OCI-M1 (cell line): ENCODE results near the gene AXL.

ENCODE experiments used
- DNase-seq: peaks from one replicate; lab custom pipeline; 2025; lab: John Stamatoyannopoulos, UW

The AXL gene

DNA sequence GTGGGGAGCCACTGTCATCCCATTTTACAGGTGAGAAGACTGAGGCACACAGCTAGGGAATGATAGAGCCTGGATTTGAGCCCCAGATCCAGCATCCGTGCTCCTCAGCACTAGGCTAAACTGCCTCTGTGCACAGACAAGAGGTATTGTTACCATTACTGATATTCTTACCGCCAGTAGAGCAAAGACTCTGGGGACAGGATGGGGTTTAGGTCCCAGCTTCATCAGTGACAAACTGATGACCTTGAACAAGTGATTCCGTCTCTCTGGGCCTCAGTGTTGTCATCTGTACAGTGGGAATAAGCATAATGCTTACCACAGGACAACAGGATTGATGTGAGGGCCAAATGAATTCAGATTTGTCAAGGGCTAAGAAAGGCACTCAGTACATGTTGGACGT is 16.5 kb downstream of the AXL start:
- DNase-seq: no peak

- no peak for DNase-seq
Observed at GRCh38 chr19:41238244-41238643, 19.2 kb downstream of the AXL start.

GRCh38 chr19:41239363-41239762 is 20.3 kb downstream of the AXL start:
- DNase-seq: no peak

DNA sequence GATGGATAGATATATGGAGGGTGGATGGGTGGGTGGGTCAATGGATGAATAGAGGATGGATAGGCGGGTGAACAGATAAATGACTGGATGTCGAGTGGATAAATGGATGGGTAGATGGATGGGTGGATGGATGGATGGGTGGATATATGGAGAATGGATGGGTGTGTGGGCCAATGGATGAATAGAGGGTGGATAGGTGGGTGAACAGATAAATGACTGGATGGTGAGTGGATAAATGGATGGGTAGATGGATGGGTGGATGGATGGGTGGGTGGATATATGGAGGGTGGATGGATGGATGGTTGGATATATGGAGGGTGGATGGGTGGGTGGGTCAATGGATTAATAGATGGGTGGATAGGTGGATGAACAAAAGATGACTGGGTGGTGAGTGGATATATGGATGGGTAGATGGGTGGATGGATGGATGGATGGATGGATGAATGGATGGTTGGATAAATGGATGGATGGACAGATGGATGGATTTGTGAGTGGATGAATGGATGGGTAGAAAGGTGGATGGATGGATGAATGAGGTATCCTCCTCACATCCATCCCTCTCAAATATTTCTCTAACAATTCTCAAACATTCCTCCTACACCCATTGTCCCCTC is 21.0 kb downstream of the AXL start:
- no peak for DNase-seq

DNA sequence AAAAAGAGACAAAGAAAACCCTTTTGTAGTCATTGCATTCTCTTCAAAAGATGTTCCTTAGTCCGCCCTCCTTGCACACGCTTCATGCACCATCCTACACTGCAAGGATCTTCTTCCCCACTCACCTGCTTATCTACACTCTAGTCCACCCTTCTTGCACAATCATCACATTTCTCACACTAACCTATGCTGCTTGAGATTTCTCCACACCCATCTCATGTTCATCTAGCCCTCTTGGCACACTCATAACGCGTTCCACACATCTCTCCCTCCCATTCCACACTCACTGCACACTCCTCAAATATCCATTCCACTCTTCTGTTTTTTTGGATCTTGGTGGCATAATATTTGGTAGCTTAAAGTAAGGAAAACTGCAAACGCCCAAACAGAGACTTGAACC is 22.8 kb downstream of the AXL start:
- DNase-seq: no peak

DNA sequence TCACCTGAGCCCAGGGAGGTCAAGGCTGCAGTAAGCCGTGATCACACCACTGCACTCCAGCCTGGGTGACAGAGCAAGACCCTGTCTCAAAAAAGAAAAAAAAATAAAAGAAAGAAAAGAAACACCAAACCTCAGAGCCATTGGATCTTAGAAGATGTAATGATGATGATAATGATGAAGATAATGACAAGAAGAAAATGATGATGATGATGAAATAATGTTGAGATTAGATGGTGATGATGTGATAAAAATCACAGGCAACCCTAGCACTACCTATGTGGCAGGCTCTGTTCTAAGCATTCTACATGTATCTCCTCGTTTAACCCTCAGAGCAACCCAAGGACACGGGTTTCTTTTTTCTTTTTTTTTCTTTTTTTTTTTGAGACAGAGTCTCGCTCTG is 25.1 kb downstream of the AXL start:
- no peak for DNase-seq

DNA sequence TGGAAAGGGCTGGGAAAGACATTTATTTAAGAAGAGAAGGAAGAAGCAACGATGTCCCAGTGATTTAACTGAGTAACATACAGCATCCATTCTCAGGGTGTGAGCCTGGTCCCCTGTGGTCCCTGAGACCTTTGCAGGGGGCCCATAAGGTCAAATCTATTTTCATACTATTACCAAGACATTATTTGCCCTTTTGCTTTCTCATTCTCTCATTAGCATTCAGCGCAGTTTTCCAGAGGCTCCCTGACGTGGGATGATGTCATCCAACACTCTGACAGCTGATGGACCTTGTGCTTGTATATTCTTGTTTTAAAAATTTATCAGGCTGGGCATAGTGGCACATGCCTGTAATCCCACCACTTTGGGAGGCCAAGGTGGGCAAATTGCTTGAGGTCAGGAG is 26.8 kb downstream of the AXL start:
- DNase-seq: no peak

DNA sequence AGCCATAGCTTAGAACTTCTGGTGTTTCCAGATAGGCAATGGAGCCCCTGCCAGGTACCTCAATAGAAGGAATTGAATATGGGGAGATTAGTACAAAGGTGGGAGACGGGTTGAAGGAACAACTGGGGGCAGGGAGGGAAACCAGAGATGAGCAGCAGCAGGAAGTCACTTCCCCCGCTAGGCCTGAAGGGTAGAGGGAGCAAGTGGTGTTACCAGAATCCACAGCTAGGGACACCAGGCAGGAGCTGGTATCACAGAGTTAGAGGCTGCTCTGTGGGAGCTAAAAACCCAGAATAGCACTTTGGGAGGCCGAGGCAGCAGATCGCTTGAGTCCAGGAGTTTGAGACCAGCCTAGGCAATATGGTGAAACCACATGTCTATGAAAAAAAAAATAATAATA is 29.9 kb downstream of the AXL start:
- no peak for DNase-seq

GRCh38 chr19:41249707-41250423 is 30.8 kb downstream of the AXL start:
- no peak for DNase-seq

DNA sequence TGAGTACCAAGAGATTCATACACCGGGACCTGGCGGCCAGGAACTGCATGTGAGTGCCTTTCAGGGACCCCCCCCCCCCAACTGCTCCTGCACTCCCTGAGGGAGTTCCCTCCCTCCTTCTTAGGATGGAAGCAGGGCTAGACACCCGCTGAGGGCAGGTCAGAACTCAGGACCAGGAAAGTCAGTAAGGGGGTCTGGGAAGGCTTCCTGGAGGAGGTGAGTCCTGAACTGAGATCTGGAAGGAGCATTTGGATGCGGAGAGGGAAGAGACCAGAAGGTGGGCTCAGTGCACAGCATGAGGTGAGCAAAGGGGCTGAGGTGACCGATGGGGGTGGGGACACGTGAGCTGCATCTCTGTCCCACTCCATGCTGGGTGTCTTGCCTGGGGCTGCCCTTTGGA is 34.6 kb downstream of the AXL start:
- DNase-seq: no peak

DNA sequence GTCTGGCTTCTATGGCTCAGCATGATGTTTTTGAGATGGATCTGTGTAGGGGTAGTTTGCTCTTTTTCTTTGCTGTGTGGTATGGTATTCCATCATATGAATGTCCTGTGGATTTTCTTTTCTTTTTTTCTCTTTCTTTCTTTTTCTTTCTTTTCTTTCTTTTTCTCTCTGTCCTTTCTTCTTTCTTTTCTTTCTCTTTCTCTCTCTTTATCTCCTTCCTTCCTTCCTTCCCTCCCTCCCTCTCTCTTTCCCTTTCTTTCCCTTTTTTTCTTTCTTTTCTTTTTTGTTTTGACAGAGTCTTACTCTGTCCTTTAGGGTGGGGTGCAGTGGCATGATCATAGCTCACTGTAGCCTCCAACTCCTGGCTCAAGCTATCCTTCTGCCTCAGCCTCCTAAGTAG is 36.1 kb downstream of the AXL start:
- no peak for DNase-seq

GRCh38 chr19:41261474-41262190 is 42.6 kb downstream of the AXL start:
- DNase-seq: peak; percentile 62

DNA sequence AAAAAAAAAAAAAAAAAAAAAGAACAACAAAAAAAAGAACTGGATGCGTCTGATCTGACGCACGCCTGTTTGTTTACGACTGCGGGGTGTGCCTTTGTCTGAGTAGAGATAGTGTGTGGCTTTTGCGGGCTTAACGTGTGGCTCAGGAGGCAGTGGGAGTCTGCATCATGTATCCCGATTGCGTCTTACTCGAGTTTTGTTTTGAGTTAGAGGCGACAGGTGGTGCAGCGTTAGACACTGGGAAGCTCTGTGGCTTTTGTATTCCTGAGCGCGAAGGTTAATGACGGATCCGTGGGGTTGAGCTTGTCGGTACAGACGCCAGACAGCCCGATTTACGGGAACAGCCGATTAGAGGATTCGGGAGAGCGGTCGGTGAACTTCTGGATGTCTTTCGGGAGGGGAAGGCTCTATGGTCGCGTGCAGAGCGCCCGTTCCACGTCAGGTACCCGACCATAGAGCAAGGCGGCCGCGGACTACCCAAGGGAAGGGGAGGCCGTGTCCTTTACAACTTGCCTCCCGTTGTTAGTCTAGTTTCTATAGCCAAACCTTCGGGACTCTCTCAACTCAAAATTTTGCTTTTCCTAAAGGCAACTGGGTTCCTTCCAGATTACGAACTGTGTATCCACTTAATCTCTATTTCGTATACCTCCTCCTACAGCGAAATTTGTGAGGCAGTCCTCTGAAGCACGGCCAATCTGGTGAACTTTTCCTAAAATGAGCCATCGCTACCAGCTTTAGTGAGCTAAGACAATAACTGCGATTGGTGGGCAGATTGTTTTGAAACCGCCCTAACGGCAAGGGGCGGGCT is 44.2 kb downstream of the AXL start:
- DNase-seq: peak; percentile 97

DNA sequence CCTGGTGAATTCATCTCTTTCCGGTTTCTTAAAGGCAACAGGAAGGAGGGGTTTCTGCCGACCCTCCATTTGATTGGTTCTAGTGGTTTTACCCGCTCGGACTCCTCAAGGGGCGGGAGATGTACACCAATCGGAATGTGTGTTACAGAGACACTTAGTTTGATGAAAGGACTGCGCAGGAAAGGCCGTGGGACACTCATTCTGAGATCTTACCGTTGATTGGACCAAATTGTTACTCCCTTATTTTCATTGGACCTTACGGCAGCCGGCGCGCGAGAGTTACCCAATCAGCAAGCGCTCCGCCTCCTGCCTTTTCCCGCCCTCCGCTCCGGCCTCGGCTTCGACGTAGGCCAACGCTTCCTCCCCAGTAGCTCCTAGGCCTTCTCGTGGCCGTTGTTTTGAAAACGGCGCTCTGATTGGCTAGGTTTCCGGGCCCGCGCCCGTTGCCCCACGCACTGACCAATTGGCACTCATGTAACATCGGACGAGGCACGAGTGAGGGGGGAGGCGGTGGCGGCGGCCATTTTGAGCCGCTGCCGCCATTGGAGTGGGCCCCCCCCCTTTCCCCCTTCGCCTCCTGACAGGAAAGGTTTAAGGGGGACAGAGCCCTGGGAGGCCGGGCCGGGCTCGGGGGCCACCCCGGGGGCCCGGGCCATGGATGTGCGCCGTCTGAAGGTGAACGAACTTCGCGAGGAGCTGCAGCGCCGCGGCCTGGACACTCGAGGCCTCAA is 45.0 kb downstream of the AXL start, which contains the start of gene HNRNPUL1:
TSS of gene HNRNPUL1 (plus strand) at position 523 of the 731 bp plus-strand sequence. CDS start at position 655, 132 bp downstream.
- peak; percentile 100 for DNase-seq

DNA sequence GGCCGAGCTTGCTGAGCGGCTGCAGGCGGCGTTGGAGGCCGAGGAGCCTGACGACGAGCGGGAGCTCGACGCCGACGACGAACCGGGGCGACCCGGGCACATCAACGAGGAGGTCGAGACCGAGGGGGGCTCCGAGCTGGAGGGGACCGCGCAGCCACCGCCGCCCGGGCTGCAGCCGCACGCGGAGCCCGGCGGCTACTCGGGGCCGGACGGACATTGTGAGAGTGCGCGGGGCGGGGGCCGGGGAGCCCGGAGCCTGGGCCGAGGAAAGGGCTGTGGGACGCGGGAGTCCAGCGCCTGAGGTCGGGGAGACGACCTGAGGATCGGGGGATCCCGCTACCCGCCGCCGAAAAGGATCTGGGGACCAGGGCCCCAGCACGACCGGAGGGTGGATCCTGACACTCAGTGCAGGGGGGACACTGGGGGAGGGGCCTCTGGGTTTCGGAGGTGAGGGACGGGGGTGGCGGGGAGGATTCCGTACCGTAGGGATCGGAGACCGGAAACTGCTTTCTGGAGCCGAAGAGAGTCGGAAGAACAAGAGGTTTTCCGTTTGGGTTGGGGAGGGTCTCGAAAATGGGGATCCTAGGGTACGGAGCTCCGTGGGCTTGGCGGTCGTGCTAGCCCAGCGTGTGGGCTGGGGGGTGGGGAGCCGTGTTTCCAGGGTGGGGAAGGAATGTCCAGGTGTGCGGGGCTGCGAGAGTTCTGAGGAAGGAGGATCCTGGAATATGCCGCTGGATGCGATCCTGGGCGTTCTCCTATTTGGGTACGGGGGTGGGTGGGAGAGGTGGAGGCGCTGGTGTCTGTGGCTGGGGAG is 45.8 kb downstream of the AXL start:
- DNase-seq: peak; percentile 71

GRCh38 chr19:41265395-41266153 is 46.6 kb downstream of the AXL start:
- DNase-seq: peak; percentile 74

DNA sequence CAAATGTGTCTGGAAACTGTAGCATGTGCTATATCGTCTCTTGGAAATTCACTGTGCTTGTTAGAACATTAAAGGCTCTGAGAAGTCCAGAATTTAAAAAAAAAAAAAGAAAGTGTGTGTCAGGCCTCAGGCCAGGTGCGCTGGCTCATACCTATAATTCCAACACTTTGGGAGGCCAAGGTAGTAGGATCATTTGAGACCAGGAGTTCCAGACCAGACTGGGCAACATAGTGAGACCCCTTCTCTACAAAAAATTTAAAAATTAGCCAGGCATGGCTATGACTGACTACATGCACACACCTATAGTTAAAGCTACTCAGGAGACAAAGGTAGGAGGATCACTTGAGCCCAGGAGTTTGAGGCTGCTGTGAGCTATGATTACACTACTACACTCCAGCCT is 50.0 kb downstream of the AXL start:
- no peak for DNase-seq

GRCh38 chr19:41269571-41269970 is 50.5 kb downstream of the AXL start:
- no peak for DNase-seq

- DNase-seq: no peak
Observed at GRCh38 chr19:41273076-41273475, 54.1 kb downstream of the AXL start.

DNA sequence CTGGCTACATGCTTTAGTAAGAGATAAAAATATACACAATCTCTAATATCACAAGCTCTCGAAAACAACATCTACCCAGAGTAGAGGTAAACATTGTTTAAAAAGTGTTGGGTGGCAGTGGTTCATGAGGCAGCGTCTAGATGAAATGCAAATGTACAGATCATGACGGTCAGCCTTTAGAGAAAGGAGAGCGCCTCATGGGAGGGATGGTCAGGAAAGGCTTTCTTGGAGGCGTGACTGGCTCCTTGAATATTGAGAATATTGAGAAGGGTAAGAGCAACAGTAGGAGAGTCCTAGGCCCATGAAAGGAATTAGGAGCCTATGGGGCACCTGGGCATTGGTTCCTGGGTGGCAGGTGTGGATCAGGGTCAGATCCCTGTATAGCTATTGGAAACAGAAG is 55.8 kb downstream of the AXL start:
- no peak for DNase-seq
